PC-9 (cell line): Measurements from ENCODE around the gene MASP2. TPM values are rescaled to one million over a fixed set of nuclear protein-coding genes. Genes with fewer than 3 reads are reported as not detected.
"Not testable (repeated sequence)": the region's sequence is repeated elsewhere in the genome, so short reads cannot be mapped to it uniquely, and the experiment has no call there.

Experiments
- Bru-seq: library from RNA; stranded (reverse); fragments of 400-500 nt; gene quantifications from one replicate; lab custom pipeline; 2021; lab: Mats Ljungman, UMichigan
- BruChase-seq, 2 experiments: library from RNA; stranded (reverse); fragments of 400-500 nt; gene quantifications; one replicate each; lab custom pipeline; 2021; lab: Mats Ljungman, UMichigan
- BruUV-seq: library from RNA; stranded (reverse); fragments of 400-500 nt; replicated peaks from 2 replicates; lab custom pipeline; 2021; lab: Mats Ljungman, UMichigan
- CTCF ChIA-PET: fragments of 300-600 bp; sonication (Branson Sonifier 250); formaldehyde crosslinking; loops from one replicate; lab custom pipeline; 2022; ENCODE audit warnings: antibody characterized with exemption; lab: Charles Lee
- POLR2A ChIA-PET: fragments of 300-600 bp; sonication (Branson Sonifier 250); formaldehyde crosslinking; loops from one replicate; lab custom pipeline; 2022; ENCODE audit warnings: antibody characterized with exemption; ENCODE audit not compliant: unreplicated experiment; lab: Charles Lee
- DNase-seq, 2 experiments: peaks; one replicate each; pipeline versions ENCODE4 v3.0.0 to v3.0.0-alpha.2; 2015 to 2022; ENCODE audit warnings: mixed read lengths in 1 of 2
- H2AFZ ChIP-seq: fragments of 200-600 bp; sonication (generic); 2 replicates; pipeline ENCODE4 v1.8.1; 2017; ENCODE audit warnings: antibody characterized with exemption
- H3F3A ChIP-seq: fragments of 200-600 bp; sonication (generic); 2 replicates; pipeline ENCODE4 v1.8.1; 2017; ENCODE audit warnings: antibody characterized with exemption, mild to moderate bottlenecking, low read depth; ENCODE audit not compliant: insufficient read depth
- H3K27ac ChIP-seq: fragments of 200-600 bp; sonication (generic); 2 replicates; pipeline ENCODE4 v1.6.1; 2016; ENCODE audit warnings: mixed run types
- H3K27me3 ChIP-seq: fragments of 200-600 bp; sonication (generic); 2 replicates; pipeline ENCODE4 v1.6.1; 2016; ENCODE audit warnings: low read depth, mixed run types; ENCODE audit not compliant: insufficient read depth
- H3K36me3 ChIP-seq: fragments of 200-600 bp; sonication (generic); 2 replicates; pipeline ENCODE4 v1.6.1; 2016; ENCODE audit warnings: low read depth, mixed run types
- H3K4me1 ChIP-seq: fragments of 200-600 bp; sonication (generic); replicated peaks from 2 replicates; pipeline ENCODE4 v1.6.1; 2016; ENCODE audit warnings: mixed run types; ENCODE audit not compliant: insufficient read depth
- H3K4me2 ChIP-seq: fragments of 200-600 bp; sonication (generic); 2 replicates; pipeline ENCODE4 v1.6.1; 2017; ENCODE audit warnings: mixed run types
- H3K4me3 ChIP-seq: fragments of 200-600 bp; sonication (generic); 2 replicates; pipeline ENCODE4 v1.6.1; 2016; ENCODE audit warnings: mixed run types
- H3K79me2 ChIP-seq: fragments of 200-600 bp; sonication (generic); 2 replicates; pipeline ENCODE4 v1.6.1; 2017; ENCODE audit warnings: low read depth, mixed run types
- H3K9me2 ChIP-seq: fragments of 200-600 bp; sonication (generic); 2 replicates; pipeline ENCODE4 v1.8.1; 2017; ENCODE audit warnings: mild to moderate bottlenecking; ENCODE audit not compliant: insufficient read depth
- H3K9me3 ChIP-seq: fragments of 200-600 bp; sonication (generic); 2 replicates; pipeline ENCODE4 v1.8.1; 2016; ENCODE audit warnings: low read depth; ENCODE audit not compliant: insufficient read depth
- H4K20me1 ChIP-seq: fragments of 200-600 bp; sonication (generic); 2 replicates; pipeline ENCODE4 v1.8.1; 2017; ENCODE audit not compliant: insufficient read depth
- CTCF ChIP-seq: fragments of 200-600 bp; sonication (generic); conservative IDR thresholded peaks from 2 replicates; pipeline ENCODE4 v1.6.1; 2017; ENCODE audit warnings: mixed run types, antibody characterized with exemption, mild to moderate bottlenecking, moderate library complexity
- EZH2 ChIP-seq: fragments of 200-600 bp; sonication (generic); IDR thresholded peaks from 2 replicates; pipeline ENCODE4 v1.8.0; 2017; ENCODE audit warnings: antibody characterized with exemption, low read depth
- intact Hi-C: fragments of 100-400 bp; cut with micrococcal nuclease; formaldehyde crosslinking; loops from one replicate; pipeline ENCODE4 v1.10.0; 2022; ENCODE audit not compliant: unreplicated experiment
- long read RNA-seq: library from polyadenylated mRNA; stranded (forward); transcript quantifications from one replicate; pipeline ENCODE4 v2.0.0, GENCODE V29; 2022
- total RNA-seq: library from RNA; stranded (reverse); gene quantifications from 2 replicates; pipeline ENCODE4 v1.2.3, GENCODE V29; 2021

Gene MASP2
- total RNA-seq = not detected in 2 replicates
- Bru-seq, nascent RNA = percentile 9 among the genes with signal in this experiment
- BruChase-seq, experiment 1, labeled RNA remaining after a 2-hour chase = percentile 4 among the genes with signal in this experiment
- BruChase-seq, experiment 2, labeled RNA remaining after a 6-hour chase = percentile 12 among the genes with signal in this experiment
- long read RNA-seq, partial matches to known transcripts = 0 of 2 reads
- long read RNA-seq, other reads (novel, unspliced or antisense) = 2 of 2 reads

DNA sequence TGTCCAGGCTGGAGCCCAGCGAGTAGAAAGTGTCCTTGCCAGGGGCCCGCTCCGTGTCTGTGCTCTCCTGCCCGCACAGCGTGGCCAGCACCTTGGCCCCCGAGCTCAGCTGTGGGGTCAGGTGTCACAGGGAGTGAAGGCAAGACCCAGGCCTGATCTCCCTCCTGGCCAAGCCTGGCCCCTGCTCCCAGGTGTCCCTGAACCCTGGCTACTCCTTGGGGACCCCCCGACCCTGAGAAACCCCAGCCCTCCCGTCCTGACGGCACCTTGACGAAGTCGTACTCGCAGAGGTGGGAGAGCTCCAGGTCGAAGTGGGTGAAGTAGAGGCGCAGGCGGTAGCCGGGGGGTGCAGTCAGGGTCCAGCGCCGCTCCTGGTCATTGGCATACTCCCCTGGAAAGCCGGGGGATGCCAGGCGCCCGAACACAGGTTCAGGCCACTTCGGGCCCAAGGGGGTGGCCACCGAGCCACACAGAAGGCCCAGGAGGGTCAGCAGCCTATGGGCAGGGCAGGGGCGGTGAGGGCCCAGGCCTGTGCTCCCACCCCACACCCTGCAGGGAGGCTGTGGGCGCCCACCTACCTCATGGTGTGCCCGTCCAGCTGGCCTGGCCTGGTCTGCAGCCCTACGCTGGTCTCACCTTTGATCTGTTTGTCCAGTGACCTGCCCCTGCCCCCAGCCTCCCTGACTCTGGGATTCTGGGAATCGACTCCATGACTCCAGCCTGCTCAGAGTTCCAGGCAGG, at the start of gene MASP2:
Gene MASP2 (minus strand): TSS at position 615 of the 741 bp plus-strand sequence. CDS start 32 bp downstream, at position 583.
- H3K9me3 ChIP-seq = no peaks in the 10 kb centered on the region

DNA sequence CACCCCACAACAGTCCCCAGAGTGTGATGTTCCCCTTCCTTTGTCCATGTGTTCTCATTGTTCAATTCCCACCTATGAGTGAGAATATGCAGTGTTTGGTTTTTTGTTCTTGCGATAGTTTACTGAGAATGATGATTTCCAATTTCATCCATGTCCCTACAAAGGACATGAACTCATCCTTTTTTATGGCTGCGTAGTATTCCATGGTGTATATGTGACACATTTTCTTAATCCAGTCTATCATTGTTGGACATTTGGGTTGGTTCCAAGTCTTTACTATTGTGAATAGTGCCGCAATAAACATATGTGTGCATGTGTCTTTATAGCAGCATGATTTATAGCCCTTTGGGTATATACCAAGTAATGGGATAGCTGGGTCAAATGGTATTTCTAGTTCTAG, 36.7 kb upstream of the MASP2 start:
- intact Hi-C loops, H3K27me3 ChIP-seq, H3K9me2 ChIP-seq, H3K27ac ChIP-seq, H4K20me1 ChIP-seq, H3K4me3 ChIP-seq, POLR2A ChIA-PET, DNase-seq, H3K4me1 ChIP-seq, H3K79me2 ChIP-seq, H3K9me3 ChIP-seq, CTCF ChIA-PET, H3K4me2 ChIP-seq, H2AFZ ChIP-seq, H3F3A ChIP-seq, BruUV-seq: not testable (repeated sequence)
- peaks cover 16% of the 10 kb centered on the region; the same call in 1 of the 2 replicates for H3K36me3 ChIP-seq

More for the DNA sequence above, at the start of gene MASP2:
- no TSS peak for BruUV-seq
- TF ChIP-seq EZH2 (no peak), CTCF (no peak)
- Histone ChIP-seq H3K4me3 (no peak within 1 kb of the TSS), H3K4me1 (no peaks in the 10 kb centered on the region), H3K27ac (no peak within 1 kb of the TSS), H3K4me2 (no peak within 1 kb of the TSS), H3K9me2 (no peaks in the 10 kb centered on the region), H4K20me1 (no peaks in the 10 kb centered on the region), H3K36me3 (no peaks in the 10 kb centered on the region), H3K27me3 (no peaks in the 10 kb centered on the region), H3K79me2 (no peaks in the 10 kb centered on the region), H2AFZ (no peak within 1 kb of the TSS), H3F3A (no peaks in the 10 kb centered on the region)
- ChIA-PET CTCF (no interaction called here), POLR2A (no interaction called here)
- no peak for DNase-seq
- intact Hi-C loops = no loop called here

DNA sequence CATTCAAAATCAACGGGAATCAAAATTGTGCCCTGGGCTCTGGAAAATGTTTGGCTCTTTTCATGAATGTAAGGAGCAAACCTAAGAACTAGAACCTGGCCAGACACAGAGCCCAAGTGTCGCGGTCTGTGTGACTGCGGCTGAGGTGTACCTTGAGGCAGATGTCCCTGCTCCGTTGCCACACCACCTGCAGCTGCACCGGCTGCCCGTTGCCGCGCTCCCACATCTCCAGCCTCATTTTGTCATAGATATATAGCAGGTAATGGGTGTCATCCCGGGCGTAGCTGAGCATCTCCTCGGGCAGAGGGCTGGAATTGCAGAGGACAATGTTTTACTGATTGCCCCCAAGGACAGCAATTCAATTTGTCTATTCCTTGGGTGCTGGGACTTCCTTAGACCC, 33.9 kb upstream of the MASP2 start:
- H2AFZ ChIP-seq = no peak overlapping the region
- intact Hi-C loops = no loop called here
- no peak overlapping the region for H3K4me3 ChIP-seq
- ChIA-PET CTCF (no interaction called here), POLR2A (no interaction called here)
- H3F3A ChIP-seq = no peaks in the 10 kb centered on the region; the same call in 1 of the 2 replicates
- DNase-seq = no peak
- H3K27me3 ChIP-seq = no peaks in the 10 kb centered on the region
- H4K20me1 ChIP-seq = no peaks in the 10 kb centered on the region
- H3K4me2 ChIP-seq = no peak overlapping the region
- no peaks in the 10 kb centered on the region for H3K9me3 ChIP-seq
- H3K79me2 ChIP-seq = no peaks in the 10 kb centered on the region
- H3K9me2 ChIP-seq = no peaks in the 10 kb centered on the region
- BruUV-seq = no TSS peak
- H3K27ac ChIP-seq = no peak overlapping the region
- TF ChIP-seq EZH2 (no peak), CTCF (no peak)
- H3K36me3 ChIP-seq = no peaks in the 10 kb centered on the region
- H3K4me1 ChIP-seq = no peaks in the 10 kb centered on the region
